HG02943 (cell line): ENCODE data around the gene ACOXL.

Experiments
- ATAC-seq: cut with Tn5 transposase; IDR thresholded peaks from one replicate; pipeline ENCODE4 v1.9.1; 2021; ENCODE audit warnings: mild to moderate bottlenecking, low read depth, moderate library complexity; ENCODE audit not compliant: unreplicated experiment

ACOXL gene

DNA sequence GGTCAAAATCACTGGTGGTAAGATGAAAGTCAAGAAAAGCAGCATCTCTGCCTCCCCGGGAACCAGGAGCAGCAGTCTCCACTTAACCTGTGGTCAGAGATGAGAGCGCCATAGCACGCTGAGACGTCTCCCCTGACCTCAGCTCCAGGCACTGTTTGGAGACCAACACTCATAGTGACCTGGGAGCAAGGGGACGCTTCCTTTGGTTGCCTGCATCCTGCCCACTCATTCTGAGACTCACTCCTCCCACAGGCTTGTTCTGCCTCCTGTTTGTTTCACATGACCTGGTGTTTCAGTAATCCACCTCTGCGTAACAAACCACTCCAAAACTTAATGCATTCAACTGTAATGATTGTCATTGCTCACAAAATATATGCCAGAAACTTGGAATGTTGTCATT lies 139.3 kb downstream of the ACOXL start:
- no peak for ATAC-seq

- ATAC-seq: no peak
These were observed 140.1 kb downstream of the ACOXL start for GRCh38 chr2:110872521-110872920.

DNA sequence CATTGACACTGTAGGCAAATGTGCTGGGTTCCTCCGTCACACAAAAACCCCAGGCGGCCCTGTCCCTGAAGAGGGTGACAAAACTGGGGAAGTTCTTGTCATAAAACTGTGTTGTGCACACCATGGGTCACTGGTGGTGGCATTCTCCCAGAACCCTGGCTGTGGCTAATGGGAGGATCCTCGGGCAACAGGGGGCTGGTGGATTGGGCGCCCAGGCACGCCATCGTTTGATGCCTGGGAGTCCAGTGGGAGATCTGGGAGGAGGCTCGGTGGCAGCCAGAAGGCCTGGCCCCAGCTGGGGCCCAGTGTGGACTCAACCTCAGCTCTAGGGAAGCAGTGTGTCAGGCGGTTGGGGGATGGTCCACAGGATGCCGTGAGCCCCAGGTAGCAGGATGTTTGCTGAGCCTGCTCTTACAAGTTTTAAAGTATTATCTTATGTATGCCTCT lies 140.7 kb downstream of the ACOXL start:
- ATAC-seq: no peak

DNA sequence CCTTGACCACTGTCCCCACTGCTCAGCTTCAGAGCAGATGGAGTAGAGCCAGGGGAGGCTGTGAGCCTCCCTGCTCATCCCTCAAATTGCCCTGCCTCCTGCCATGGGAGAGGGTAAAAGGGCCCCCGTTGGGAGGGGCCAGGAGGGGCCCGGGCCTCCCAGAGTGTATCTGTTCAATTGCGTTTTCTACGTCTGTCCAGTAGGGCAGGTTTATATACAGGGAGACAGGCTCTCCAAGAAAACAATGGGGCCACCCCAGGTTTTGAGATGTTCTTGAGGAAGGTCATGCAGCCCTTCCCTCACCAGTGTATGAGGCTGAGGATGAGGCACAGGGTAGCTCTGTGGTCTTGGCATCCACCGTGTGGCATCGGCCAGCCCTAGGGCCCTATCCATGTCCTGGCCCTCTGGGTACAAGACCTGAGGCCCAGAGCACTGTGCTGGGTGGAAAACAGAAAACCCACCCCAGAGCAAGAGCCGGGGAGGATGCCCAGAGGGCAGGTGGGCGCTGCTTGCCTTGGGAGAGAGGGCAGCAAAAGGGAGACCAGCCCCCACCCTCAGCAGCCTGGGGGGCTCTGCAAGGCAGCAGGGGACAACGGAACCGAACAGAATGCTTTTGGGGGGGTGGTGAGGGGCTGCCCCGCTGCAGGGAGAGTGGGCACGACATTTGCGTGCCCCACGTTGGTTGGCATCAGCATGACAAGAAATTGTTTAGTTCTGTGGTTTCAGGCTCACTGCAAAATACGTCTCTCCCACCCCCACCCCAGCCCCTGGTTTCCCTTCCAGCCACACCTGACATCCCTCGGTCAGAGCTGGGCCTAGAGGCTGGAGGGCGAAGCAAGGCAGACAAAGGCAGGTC lies 141.5 kb downstream of the ACOXL start:
- ATAC-seq: no peak

DNA sequence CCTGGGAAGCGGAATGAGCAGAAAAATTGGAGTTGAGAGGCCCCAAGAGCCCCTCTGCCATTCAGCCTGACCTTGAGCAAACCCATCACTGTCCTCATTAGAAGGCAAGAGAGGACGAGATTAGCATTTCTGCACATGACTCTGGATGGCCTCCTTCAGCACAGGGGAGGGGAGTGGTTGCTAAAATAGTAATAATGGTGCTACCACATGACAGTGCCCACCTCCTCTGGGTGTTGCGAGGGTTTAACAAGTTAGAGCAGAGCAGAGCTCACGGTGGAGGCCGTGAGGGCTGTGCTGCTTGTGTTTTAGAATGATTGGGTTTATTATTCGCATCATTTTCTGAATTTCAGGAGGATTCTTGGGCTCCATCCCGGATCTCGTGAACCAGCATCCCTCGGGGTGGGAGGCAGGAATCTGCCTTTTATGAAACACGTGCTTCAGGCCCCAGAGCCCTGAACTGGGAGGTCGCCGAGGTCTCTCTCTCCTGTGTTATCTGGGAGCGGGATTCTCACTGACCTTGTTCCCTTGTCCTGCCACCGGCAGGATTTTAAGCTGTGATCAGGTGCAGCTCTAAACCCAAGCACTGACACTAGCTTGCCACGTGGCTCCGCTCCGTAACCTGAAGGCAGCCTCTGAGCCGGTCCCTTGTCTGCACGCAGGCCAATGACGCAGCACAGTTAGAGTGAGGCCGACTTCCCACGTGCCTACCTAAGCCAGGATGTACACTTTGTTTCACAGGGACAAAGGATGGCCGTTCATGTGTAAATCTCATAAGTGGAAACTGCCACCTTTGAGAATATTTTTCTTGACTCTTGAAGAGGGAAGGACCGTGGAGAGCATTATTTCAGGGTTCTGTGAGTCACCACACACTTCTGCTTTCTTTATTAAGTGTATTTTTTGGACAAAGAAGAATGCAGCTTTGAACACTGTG lies 142.3 kb downstream of the ACOXL start:
- no peak for ATAC-seq

DNA sequence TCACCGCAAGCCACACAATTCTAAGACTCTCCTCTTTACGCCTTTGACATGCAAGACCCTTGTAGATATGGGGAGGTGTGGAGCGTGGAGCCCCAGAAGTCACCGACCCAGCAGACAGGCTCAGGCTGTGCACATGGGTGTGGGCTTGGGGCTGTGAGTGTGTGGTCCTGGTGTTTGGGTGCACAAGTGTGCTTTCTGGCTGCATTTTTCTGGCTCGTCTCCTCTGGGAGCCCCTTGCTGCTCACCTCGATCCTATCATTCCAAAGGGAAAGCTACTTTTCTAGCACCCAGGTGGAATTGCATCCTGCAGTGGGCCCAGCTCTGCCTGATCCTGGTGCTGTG lies 143.0 kb downstream of the ACOXL start:
- ATAC-seq: no peak

DNA sequence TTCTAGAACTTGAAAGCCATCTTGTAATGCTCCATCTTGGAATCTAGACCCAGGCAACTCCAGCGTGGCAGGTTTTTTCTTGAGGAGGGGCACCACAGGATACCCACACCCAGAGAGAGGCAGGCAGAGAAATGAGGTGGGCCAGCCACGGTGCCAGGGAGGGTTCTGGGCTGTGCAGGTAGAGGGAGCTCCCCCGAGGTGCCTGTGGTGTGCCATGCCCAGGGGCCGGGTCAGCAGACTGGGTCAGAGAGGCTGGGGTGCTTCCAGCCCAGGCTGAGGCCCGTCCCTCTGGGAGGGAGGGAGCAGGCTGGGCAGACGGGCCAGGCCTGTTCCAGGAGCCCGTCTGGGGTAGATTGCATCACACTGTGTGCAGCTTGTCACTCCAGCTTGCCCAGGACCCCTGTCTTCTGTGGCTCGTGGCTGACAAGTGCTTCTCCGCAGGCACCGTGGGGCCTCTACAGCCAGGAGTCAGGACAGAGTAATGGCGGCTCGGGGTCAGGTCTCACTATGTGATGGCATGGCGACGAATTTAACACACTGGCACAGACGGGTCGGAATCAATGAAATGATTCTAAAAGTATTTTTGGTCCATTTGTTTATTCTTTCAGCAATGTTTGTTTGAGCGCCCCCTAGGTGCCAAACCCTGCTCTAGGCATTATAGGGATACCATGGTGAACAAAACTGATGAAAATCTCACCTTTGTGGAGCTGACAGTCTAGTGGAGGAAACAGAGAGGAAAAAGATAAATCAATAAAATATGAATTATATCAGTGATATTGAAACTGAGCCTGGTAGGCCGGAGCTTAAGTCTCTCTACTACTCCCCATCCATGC lies 144.0 kb downstream of the ACOXL start:
- ATAC-seq: no peak

DNA sequence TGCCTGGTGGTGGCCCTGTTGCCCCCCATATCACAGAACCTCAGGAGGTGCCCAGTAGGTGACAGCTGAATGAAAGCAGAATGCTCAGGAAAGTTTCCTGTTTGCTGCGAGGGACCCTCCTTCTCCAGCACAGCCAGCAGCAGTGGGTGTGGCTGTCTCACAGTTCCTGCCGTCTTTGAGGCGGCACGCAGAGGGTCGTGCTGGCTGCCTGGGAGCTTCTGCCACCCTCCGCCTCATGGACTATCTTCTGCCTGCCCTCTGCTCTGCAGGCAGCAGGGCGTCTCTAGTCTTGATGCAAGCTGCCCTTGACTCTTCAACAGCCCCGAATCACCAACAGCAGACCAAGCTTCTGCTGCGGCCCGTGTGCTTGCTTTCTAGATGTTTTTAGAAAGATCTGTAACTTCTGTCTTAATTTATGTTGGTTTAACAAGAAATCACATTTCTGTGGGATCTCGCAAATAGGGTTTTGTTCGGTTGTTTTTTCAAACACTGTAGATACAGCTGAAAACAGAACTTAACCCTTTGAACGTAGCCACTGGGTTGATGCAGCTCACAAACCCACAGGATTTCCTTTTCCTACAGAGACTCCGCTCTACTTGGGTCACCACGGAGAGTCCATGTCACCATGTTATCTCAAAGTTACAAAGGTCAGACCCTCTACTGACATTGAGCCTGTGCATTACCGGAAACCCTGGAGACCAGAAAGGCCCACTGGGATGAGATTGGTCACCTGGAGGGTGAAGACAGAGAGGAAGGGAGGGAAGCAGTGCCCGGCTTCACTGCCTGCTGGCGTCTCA lies 144.9 kb downstream of the ACOXL start:
- no peak for ATAC-seq

GRCh38 chr2:110878150-110878549 lies 145.8 kb downstream of the ACOXL start:
- ATAC-seq: no peak

DNA sequence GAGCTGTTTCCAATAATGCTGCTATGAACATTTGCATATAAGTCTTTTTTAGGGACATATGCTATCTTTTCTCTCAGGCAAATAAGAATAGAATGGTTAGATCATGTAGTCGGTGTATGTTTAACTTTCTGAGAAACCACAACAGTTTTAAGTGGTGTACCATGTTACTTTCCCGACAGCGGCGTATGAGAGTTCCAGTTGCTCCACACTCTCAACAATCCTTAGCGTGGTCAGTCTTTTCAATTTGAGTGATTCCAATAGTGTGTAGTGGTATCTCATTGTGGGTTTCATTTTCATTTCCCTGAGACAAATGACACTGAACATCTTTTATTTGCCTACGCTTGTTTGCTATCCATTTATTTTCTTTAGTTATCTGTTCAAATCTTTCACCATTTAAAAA lies 149.5 kb downstream of the ACOXL start:
- ATAC-seq: no peak

DNA sequence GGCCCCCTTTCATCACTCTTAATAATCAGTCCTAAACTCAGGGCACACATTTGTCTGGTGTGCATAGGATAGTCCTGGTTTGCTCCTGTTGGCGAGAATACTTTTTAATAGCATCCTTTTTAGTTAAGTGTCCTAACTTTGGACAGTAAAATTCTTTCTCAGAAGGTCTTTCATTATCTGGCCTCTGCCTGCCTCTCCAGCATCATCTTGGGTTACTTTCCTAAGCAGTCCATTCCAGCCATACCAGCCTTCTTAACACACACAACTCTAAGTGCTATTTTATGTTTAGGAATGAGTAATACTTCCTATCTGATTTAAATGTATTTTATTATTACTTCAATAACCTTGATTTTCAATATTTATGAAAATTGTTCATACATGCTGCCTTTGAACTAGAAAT lies 151.0 kb downstream of the ACOXL start:
- ATAC-seq: no peak

DNA sequence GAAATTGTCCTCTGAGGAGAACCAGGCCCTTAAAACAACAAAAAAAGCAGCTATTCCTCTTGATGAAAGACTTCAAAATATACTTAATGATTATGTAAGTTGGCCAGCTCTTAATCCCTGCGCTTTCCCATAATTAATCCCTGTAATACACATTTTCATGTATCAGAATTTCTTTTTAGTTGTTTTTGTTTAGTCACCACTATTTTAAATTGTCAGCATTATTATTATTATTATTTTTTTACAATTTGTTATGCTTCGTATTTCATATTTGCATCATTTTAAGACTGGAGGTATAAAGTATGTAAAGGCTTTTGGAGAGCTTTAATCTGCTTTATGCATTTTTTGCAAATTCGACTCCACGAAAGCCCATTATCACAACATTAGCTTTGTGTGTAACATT lies 152.9 kb downstream of the ACOXL start:
- no peak for ATAC-seq

DNA sequence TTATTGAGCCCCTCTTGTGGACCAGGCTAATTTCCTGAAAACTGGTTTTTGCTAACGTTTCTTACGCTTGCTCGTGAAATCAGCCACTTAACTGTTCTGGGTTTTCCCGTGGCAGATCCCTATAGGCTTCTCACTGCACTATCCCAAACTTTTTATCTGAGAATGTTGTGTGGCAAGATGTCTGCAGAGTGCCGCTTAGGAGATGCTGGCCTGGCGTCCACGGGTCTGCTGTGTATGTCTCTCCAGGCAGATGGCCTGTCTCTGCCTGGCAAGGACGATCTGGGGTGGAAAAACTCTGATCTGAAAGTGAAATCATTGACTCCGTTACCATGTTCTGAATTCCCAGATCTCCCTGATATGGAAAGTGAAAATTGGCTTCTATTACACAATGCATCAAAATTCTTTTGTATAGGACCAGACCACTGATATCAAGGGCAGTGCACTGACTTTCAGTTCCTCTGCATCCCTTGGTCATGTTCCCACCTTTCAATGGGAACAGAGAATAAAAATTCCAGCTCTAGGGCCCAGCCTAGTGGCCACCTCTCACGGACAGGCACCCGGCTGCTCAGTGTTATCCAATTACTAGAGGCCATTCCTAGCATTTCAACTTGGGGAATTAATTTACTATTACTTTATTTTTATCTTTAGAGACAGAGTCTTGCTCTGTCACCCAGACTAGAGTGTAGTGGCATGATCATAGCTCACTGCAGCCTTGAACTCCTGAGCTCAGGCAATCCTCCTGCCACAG lies 154.6 kb downstream of the ACOXL start:
- no peak for ATAC-seq

- no peak for ATAC-seq
These were observed 156.0 kb downstream of the ACOXL start for GRCh38 chr2:110888411-110888810.

- ATAC-seq: no peak
These were observed 159.3 kb downstream of the ACOXL start for GRCh38 chr2:110891626-110892025.

- ATAC-seq: no peak
These were observed 163.9 kb downstream of the ACOXL start for GRCh38 chr2:110896226-110896625.

GRCh38 chr2:110897966-110898365 lies 165.6 kb downstream of the ACOXL start:
- no peak for ATAC-seq

DNA sequence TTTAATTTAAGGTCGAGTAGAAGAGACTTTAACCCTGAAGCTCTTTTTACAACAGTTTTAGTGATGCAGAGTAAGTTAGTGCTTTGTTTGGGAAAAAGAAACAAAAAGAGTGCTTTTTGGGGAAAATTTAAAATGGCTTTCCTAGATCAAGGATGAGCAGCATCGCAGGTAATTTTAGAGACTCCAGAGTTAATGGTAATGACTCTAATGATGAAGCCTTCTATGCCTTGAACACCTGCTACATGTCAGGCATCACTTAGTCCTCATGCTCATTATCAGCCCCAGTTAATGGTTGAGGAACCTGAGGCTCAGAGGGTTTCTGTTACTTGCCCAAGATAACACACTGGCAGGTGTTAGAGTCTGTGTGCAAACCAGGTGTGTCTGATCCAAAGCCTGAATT lies 167.8 kb downstream of the ACOXL start:
- no peak for ATAC-seq

GRCh38 chr2:110903548-110903947 lies 171.2 kb downstream of the ACOXL start:
- no peak for ATAC-seq
